ENCODE measurements around the gene TCF3.

DNA sequence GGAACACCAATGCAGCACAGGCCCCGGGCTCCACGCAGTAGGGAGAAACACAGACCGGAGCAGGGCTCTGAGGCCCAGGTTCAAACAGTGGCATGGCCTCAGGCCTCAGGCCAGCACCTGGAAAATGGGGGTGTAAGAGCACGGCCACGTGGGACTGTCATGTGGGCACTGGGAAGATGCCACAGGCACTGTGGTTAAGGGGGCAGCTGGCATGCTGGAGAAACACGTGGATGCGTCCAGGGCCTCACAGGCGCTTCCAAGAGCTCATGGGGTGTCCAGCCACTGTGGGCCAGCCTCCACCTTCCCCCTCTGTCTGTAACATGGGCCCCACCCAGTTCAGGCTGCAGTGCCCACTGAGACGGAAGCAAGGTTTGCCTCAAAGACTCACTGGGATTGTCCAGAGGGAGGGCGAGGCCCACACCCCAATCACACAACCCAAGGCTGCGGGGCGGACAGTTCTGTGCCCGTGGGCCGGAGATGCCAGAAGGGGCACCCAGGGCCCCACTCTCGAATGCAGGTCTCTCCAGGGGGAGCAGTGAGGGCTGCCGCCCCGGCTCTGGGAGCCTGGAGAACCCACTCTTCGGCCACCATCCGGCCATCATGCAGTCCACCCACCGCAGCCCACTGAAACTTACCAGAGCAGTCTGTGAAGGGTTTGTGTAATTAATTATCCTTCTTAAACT is 53.5 kb downstream of the TCF3 start:
- no peak for TF ChIP-seq EZH2 (IDR thresholded peaks at IDR 0.05; ENCODE audit: insufficient read depth, poor library complexity, severe bottlenecking)
- TF ChIP-seq EZH2phosphoT487 (IDR thresholded peaks at IDR 0.05; ENCODE audit: insufficient read depth, low read depth), result no peak
